Astrocyte of the cerebellum (primary cell): ENCODE measurements around the gene TMEM108.

ENCODE experiments used
- DNase-seq: peaks from one replicate; pipeline ENCODE4 v3.0.0-alpha.2; 2011; ENCODE audit warnings: low read depth
- H3K4me3 ChIP-seq: 2 replicates; pipeline ENCODE4 v1.5.1; 2011; ENCODE audit warnings: mild to moderate bottlenecking, low read depth, low read length, moderate library complexity
- CTCF ChIP-seq: IDR thresholded peaks from 2 replicates; pipeline ENCODE4 v1.5.1; 2012; ENCODE audit warnings: low read length, low read depth, moderate library complexity, mild to moderate bottlenecking; ENCODE audit errors: missing control alignments
- in situ Hi-C: cut with HindIII; loops from 2 replicates; pipeline ENCODE4 v1.10.0; 2017; ENCODE audit warnings: low sequenced_read_pairs

The TMEM108 gene

GRCh38 chr3:133362539-133362938, 324.3 kb downstream of the TMEM108 start:
- DNase-seq: no peak
- H3K4me3 ChIP-seq: no peak overlapping the region
- in situ Hi-C loops: no loop called here
- TF ChIP-seq CTCF: no peak

GRCh38 chr3:133364704-133365103, 326.5 kb downstream of the TMEM108 start:
- no peak for TF ChIP-seq CTCF
- H3K4me3 ChIP-seq: no peak overlapping the region
- in situ Hi-C loops: loop anchor here (5.0 kb wide), 1 partner anchor 317 kb away; no protein-coding TSS in a partner anchor
- DNase-seq: no peak

- no peak for TF ChIP-seq CTCF
- in situ Hi-C loops: loop anchor here (5.0 kb wide), 1 partner anchor 320 kb away; no protein-coding TSS in a partner anchor
- no peak overlapping the region for H3K4me3 ChIP-seq
- no peak for DNase-seq
These were observed 328.7 kb downstream of the TMEM108 start for GRCh38 chr3:133366921-133367320.

GRCh38 chr3:133367403-133367802, 329.2 kb downstream of the TMEM108 start:
- in situ Hi-C loops: loop anchor here (5.0 kb wide), 1 partner anchor 320 kb away; no protein-coding TSS in a partner anchor
- H3K4me3 ChIP-seq: no peak overlapping the region
- TF ChIP-seq CTCF: no peak
- no peak for DNase-seq

- no peak for TF ChIP-seq CTCF
- no peak for DNase-seq
- no peak overlapping the region for H3K4me3 ChIP-seq
- in situ Hi-C loops: loop anchor here (5.0 kb wide), 1 partner anchor 321 kb away; no protein-coding TSS in a partner anchor
These were observed 329.8 kb downstream of the TMEM108 start for GRCh38 chr3:133367956-133368355.

- in situ Hi-C loops: loop anchor here (5.0 kb wide), 1 partner anchor 321 kb away; no protein-coding TSS in a partner anchor
- H3K4me3 ChIP-seq: no peak overlapping the region
- DNase-seq: no peak
- TF ChIP-seq CTCF: no peak
These were observed 330.3 kb downstream of the TMEM108 start for GRCh38 chr3:133368371-133369067.
